ENCODE measurements around the gene FAM161A. TPM values are rescaled to one million over a fixed set of nuclear protein-coding genes. Genes with fewer than 3 reads are reported as not detected.

FAM161A gene
- total and polyA plus RNA-seq, 5 donors from 2014 or later: 0.74 to 2.2 (median 1.8) TPM

Other genes with a start within 250 kb of the FAM161A start
- 104 TPM for gene CCT4, start 34.6 kb upstream of the FAM161A start, total RNA-seq
- gene CCT4, start 34.6 kb upstream of the FAM161A start, polyA plus RNA-seq: 100 to 1,000 TPM; 127 to 151 (median 132) TPM
- gene COMMD1, start 51.6 kb upstream of the FAM161A start, total RNA-seq: 21.4 TPM
- 10 to 100 TPM; 44.0 to 79.2 (median 62.4) TPM for gene COMMD1, start 51.6 kb upstream of the FAM161A start, polyA plus RNA-seq